ENCODE data around the gene DNAI4. TPM values are rescaled to one million over a fixed set of nuclear protein-coding genes. Genes with fewer than 3 reads are reported as not detected.
A peak's percentile ranks its signal among the peaks of the same experiment; 100 is the strongest.

The DNAI4 gene
- total RNA-seq, 1 donor from 2014 or later: 8.4 TPM

DNA sequence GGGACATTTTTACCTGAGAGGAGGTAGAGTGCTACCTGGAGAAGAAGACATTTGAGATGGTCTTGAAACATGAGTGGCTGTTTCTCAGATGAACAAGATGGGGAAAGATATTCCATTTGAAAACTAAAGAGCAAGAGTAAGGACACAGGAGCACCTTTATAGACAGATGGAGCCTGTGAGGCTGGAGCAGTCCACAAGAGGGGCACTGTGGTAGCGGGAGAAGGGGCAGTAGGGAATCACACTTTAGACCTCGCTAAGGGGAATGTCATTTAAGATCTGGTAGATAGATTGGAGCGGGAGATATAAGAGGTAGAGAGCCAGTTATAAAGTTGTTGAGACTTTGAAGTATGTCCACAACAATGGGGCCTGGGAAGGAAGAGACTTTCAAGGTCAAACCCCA is 149.0 kb downstream of the DNAI4 start:
- intact Hi-C loops (cut with micrococcal nuclease): no loop called here
- DNase-seq (no peak), ATAC-seq (no peak)

DNA sequence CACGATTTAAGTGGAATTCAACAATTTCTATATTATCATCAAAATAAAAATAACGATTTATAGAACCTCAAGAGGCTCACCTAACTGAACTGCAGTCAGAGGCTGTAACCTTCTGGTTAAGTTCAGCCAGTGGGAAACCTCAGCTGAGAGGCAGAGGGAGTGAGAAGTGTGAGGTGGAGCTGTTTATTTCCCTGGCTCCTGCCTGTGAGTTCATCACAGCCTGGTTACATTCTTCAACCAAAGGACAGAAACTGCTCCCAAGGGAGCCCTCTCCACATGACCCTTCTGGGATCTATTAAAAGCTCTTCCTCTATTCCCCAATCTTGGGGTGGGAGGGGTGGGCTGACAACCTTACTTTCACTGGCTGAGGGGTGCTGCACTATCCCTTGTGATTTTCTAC is 150.2 kb downstream of the DNAI4 start:
- no peak for DNase-seq
- intact Hi-C loops (cut with micrococcal nuclease): no loop called here
- ATAC-seq: no peak

DNA sequence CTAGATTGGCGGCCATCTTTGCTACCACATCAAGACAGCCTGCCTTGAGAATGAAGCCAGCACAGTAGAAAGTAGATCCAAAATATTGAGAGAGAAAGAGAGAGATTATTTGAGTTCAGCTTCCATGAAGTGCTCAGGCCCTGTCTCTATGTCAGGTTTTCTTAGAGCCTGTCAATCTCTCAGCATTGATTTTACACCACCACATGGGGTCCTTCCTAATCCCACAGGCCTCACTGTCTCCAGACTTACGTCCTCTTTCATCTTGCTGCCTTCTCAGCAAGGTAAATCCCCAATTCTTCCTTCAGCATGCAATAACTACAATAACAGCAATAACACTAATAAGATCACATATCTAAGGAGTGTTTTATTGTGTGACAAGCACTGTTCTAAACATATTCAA is 151.4 kb downstream of the DNAI4 start:
- intact Hi-C loops (cut with micrococcal nuclease): no loop called here
- no peak for ATAC-seq

DNA sequence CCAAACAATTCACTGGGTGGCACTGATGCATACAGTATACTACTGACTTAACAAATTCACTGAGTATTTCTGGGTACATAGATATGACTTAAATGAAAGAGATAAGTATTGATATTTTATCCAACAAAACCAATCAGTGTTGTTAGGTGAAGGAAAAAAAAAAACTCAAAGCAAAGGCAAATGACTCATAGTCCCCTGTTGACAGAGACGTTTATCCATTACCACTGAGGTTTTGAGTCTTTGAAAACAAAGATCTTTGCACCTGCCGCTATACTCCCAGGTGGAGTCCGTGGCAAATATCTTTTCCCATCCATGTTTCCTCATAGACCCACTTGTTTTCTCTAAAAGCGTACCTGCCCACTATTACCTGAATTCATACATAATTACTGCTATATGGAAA is 154.0 kb downstream of the DNAI4 start:
- intact Hi-C loops (cut with micrococcal nuclease): no loop called here
- no peak for ATAC-seq
- DNase-seq: no peak

More for the DNA sequence above, 151.4 kb downstream of the DNAI4 start:
- DNase-seq: no peak

DNA sequence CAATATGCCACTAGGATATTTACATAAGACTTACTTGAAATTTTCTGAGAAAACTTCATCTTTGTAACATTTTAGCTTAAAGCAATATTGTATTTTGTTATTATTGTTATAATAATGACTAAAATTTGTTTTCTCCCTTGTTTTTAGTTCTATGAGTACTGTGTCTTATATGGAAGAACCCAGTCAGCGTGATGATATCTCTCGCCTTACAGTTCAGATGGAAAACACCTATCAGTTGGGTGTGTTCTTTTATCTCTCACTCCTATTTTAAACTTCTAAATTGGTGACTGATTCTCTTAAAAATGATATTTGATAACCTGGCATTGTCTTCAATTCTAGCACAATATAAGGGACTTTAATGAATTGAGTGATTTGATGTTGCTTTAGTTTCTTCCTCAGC is 154.4 kb downstream of the DNAI4 start:
- DNase-seq: no peak
- ATAC-seq: no peak
- intact Hi-C loops (cut with micrococcal nuclease): no loop called here

DNA sequence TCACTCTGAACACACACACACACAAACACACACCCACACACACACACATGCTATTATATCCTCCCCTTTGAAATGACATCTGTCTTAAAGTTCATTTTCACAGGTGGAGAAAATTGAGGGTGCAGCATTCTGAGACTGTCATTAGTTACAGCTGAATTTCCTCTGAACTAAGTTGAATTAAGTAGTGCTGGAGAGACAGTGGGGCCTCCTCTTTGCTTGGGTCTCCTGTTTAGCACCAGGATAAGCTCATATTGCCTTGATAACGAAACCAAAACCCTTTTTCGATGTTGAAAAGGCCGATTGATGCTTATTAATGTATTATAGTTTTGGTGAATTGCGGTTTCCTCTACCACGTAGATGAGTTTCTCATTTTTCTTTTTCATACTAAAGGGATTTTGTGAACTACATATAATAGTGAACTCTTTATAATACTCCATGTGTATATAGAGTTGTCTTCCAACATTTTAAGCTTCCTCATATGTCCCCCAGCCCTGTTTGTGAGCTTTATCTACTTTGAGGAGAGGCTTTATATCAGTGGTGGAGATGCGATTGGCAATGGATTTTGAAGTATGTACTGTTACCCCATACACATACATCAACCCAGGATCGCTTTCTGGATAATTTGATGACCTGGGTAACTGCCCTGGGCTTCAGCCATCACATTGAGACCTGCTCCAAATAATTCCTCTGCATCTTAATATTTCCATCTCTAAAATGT is 155.0 kb downstream of the DNAI4 start:
- ATAC-seq: no peak
- no peak for DNase-seq
- intact Hi-C loops (cut with micrococcal nuclease): loop anchor here (10.0 kb wide), 1 partner anchor 375 kb away; no protein-coding TSS in a partner anchor

DNA sequence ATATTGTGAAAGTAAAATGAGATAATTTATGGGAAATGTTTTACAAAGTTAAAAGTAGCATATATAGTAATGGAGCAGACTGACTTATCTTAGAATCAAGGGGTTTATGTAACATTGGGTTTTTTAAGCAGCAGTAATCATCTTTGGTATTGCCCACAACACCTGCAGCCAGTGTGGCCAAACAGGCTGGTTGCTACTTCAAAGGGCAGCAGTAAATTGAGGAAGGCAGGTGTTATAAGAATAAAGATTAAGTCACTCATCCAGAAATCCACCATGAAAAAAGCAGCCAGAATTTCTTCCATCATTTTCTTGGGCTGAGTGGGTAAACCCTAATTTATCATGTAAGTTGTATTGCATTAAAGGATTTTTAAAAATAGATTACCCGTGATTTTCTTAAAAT is 155.7 kb downstream of the DNAI4 start:
- intact Hi-C loops (cut with micrococcal nuclease): loop anchor here (10.0 kb wide), 1 partner anchor 376 kb away; no protein-coding TSS in a partner anchor
- DNase-seq (no peak), ATAC-seq (no peak)

DNA sequence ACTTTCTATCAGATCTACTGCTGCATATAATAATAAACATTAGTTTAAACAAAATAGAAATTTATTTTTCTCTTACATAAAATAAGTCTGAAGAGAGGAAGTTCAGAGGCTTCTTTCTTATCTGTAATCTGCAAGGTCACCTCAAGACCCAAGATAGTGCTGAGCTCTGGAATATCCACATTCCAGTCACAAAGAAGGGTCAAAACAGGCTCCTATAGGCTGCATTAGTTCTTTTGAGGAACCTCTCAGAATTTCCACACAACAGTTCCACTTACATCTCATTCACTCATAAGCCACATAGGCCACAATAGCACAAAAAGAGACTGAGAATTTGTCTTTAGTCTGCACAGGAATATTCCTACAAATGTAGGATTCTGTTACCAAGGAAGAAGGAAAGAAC is 157.0 kb downstream of the DNAI4 start:
- DNase-seq (no peak), ATAC-seq (no peak)
- intact Hi-C loops (cut with micrococcal nuclease): loop anchor here (10.0 kb wide), 1 partner anchor 377 kb away; no protein-coding TSS in a partner anchor

DNA sequence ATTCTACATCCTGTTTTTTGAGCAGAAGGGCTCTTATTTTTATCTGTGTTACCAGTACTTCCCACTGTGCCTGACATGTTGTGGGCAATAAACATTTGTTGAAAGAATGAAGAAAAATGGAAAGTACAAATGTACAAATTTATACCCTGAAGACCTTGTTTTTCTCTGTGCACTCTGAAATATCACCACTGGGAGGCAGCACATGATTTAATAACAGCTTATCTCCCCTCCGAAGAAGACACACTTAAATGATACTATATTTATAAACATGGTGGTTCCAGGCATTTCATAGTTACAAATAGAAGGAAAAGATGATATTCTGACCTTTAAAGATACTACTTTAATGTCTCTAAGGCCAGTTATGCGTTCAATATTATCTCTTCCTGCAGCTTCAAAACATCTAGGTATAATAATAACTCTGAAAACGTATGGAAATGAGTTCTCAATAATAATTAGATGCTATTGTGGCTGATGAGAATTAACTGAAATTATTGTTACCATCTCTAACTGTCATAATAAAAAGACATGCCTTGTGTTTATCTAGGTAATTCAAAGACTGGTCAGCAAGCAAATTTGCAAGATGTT is 159.6 kb downstream of the DNAI4 start:
- ATAC-seq (peak; percentile 46), DNase-seq (no peak)
- intact Hi-C loops (cut with micrococcal nuclease): loop anchor here (10.0 kb wide), 1 partner anchor 380 kb away; no protein-coding TSS in a partner anchor

Other genes with a start within 250 kb of the DNAI4 start
- gene DYNLT5, start 172.4 kb downstream of the DNAI4 start, total RNA-seq: 2.2 TPM
- gene INSL5, start 123.6 kb downstream of the DNAI4 start, total RNA-seq: not detected
- 19.1 TPM for gene MIER1, start 134 bp upstream of the DNAI4 start, total RNA-seq
- 2.7 TPM for gene SLC35D1, start 129.3 kb upstream of the DNAI4 start, total RNA-seq
- not detected for gene C1orf141, start 210.1 kb upstream of the DNAI4 start, total RNA-seq
- not detected for gene IL23R, start 241.6 kb upstream of the DNAI4 start, total RNA-seq

Measured in left ventricle myocardium superior (tissue), 1 donor.